UCSD-AML1 (cell line): Measurements from ENCODE around the gene ASB2.

Experiments used
- DNase-seq: peaks from one replicate; lab custom pipeline; 2025; ENCODE audit not compliant: unreplicated experiment; lab: John Stamatoyannopoulos, UW

Gene ASB2

GRCh38 chr14:93950948-93951634, 25.3 kb downstream of the ASB2 start:
- DNase-seq = no peak

GRCh38 chr14:93949511-93950075, 26.8 kb downstream of the ASB2 start:
- no peak for DNase-seq

GRCh38 chr14:93947282-93947681, 29.1 kb downstream of the ASB2 start:
- no peak for DNase-seq

- no peak for DNase-seq
Observed at GRCh38 chr14:93946541-93947090, 29.8 kb downstream of the ASB2 start.

GRCh38 chr14:93946104-93946503, 30.3 kb downstream of the ASB2 start:
- DNase-seq = no peak

GRCh38 chr14:93945070-93945399, 31.3 kb downstream of the ASB2 start:
- no peak for DNase-seq

GRCh38 chr14:93944348-93945069, 31.9 kb downstream of the ASB2 start:
- no peak for DNase-seq

GRCh38 chr14:93943930-93944329, 32.4 kb downstream of the ASB2 start:
- no peak for DNase-seq

GRCh38 chr14:93943052-93943451, 33.3 kb downstream of the ASB2 start:
- no peak for DNase-seq

- no peak for DNase-seq
Observed at GRCh38 chr14:93941293-93941910, 35.0 kb downstream of the ASB2 start.

- no peak for DNase-seq
Observed at GRCh38 chr14:93940437-93940836, 35.9 kb downstream of the ASB2 start.

GRCh38 chr14:93939304-93940229, 36.8 kb downstream of the ASB2 start:
- peak; percentile 81 for DNase-seq

- DNase-seq = no peak
Observed at GRCh38 chr14:93938751-93939303, 37.5 kb downstream of the ASB2 start.

- DNase-seq = no peak
Observed at GRCh38 chr14:93937519-93937918, 38.9 kb downstream of the ASB2 start.

- no peak for DNase-seq
Observed at GRCh38 chr14:93936926-93937325, 39.4 kb downstream of the ASB2 start.

- peak; percentile 21 for DNase-seq
Observed at GRCh38 chr14:93936245-93936644, 40.1 kb downstream of the ASB2 start.

GRCh38 chr14:93935213-93935612, 41.2 kb downstream of the ASB2 start:
- no peak for DNase-seq

- DNase-seq = no peak
Observed at GRCh38 chr14:93932642-93933041, 43.7 kb downstream of the ASB2 start.

- DNase-seq = no peak
Observed at GRCh38 chr14:93930989-93931307, 45.4 kb downstream of the ASB2 start.

- DNase-seq = no peak
Observed at GRCh38 chr14:93930296-93930988, 45.9 kb downstream of the ASB2 start.
